ENCODE measurements around the gene SMDT1.

SMDT1 gene, protein sequence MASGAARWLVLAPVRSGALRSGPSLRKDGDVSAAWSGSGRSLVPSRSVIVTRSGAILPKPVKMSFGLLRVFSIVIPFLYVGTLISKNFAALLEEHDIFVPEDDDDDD

DNA sequence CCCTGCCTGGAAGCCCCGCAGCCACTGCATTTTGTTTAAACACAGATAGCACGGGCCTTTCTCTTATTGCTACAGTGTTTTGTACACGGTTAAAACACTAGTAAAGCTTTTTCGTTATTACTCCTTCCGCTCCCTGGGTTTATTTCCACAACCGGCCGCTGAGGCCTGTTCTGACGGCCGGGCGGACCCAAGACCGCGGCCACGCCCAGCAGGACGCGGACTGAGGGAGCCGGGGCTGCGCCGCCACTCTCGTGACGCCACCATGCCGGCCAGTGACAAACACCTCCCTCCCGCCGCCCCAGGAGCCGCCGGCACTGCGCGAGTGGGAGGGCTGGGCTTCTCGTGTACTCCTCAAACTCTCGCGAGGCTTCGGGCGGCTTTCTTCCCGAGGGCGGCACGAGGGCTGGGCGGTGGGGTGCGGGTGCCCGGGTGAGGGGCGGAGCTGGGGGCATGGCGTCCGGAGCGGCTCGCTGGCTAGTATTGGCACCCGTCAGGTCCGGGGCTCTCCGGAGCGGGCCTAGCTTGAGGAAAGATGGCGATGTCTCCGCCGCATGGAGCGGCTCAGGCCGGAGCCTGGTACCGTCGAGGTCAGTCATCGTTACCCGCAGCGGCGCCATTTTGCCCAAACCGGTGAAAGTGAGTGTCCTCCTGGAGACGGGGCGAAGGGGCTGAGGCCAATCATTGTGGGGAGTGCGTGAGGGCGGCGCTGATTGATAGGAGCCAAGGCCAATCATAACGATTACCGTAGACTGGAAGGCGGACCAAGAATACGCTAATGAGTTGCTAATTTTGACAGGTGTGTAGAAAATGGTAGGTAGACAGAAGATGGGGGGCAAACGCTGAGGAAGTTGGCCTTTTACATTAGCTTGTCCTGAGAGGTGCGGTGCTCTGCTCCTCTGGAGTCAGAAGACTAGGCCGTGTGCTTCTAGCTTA lies at the start of gene SMDT1:
Gene SMDT1 (plus strand): TSS at position 382 of the 933 bp plus-strand sequence. CDS start 69 bp downstream, at position 451.
- peak; percentile 96 for DNase-seq

DNA sequence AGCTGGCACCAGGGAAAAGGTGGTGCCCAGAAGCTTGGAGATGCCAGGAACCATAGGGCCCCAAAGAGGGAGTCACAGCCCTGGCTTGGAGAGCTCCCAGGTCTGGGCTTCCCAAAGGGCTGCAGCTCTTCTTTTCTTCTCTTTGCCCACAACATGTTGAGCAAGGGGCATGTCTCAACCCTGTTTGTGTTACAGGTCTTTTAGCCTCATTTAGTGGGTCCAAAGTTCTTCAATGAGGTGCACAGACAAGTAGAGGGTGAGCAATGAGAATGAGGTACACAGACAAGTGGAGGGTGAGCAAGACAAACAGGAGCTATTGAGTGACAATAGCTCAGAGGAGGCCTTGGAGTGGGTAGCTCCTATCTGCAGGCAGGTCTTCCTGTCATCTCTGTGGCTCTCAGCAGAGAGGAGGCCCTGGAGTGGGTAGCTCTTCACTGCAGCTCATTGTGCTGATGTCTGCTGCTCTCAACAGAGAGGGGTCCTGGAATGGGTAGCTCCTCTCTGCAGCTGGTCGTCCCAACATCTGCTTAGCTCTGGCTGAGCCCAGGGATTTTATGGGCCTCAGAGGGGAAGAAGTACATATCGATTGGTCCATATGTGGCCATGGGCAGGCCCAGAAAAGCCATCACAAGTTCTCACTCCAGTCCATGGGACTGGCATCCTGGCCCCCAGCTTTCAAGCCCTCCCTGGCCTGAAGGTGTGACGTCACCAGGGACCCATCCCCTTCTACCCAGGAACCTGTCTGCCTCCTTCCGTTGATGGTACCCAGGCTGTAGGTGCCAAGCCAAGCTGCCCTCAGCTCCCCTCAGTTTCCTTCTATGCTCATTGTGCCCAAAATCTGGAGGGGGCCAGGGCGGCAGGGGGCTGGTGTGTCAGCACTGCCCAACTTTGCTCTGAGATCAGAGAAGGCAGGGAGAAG lies 46.0 kb upstream of the SMDT1 start:
- DNase-seq, result no peak

DNA sequence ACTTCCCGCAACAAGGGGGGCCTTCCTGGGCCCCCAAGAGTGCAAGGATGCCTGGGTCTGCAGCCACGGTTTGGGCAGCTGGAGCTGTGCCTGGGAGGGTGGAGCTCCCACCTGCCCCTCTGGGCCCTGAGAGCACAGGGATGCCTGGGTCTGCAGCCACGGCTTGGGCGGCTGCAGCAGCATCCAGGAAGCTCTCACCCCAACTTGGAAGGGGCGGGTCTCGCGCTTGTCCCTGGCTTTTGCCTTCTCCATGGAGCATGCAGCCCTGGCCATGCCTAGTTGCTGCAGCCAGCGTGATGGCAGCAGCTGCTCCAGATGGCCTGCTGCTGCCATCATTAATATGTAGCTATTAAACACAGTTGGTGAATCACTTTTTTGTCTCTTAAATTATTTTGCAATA lies 44.2 kb upstream of the SMDT1 start:
- DNase-seq, result no peak

DNA sequence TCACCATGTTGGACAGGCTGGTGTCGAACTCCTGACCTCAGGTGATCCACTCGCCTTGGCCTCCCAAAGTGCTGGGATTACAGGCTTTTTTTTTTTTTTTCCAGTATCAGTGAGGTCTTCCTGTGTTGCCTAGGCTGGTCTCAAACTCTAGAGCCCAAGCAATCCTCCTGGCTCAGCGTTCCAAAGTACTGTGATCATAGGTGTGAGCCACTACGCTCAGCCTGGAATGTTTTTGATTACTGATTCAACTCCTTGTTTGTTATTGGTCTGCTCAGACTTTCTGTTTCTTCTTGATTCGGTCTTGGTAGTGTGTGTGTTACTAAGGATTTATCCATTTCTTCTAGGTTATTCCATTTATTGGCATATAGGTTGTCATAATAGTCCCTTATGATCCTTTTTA lies 40.2 kb upstream of the SMDT1 start:
- DNase-seq, result no peak

DNA sequence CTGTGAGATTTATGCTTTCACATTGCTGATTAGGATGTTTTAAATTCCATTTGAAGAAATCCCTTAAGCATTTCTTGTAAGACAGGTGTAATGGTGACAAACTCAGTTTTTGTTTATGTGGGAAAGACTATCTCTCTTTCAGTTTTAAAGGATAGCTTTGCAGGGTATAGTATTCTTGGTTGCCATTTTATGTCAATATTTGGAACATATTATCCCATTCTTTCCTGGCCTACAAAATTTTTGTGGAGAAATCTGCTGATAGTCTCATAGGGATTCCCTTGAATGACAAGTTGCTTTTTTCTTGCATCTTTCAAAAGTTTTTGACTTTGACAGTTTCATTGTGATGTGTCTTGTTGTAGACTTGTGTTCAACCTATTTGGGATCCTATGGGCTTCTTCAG lies 37.7 kb upstream of the SMDT1 start:
- no peak for DNase-seq

DNA sequence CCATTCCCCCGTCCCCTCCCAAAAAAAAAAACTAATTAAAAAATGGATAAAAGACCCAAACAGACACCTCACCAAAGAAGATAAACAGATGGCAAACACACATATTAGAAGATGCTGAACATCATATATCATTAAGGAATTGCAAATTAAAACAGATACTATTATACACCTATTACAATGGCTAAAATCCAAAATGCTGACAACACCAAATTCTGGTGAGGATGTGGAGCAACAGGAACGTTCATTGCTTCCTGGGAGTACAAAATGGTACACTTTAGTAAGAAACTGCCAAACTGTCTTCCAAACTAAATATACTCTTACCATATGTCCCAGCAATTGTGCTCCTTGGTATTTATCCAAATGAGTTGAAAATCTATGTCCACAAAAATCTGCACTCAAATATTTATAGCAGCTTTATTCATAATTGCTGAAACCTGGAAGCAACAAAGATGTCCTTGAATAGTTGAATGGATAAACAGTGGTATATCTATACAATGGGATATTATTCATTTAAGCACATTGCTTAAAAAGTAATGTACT lies 28.8 kb upstream of the SMDT1 start:
- DNase-seq, result no peak

DNA sequence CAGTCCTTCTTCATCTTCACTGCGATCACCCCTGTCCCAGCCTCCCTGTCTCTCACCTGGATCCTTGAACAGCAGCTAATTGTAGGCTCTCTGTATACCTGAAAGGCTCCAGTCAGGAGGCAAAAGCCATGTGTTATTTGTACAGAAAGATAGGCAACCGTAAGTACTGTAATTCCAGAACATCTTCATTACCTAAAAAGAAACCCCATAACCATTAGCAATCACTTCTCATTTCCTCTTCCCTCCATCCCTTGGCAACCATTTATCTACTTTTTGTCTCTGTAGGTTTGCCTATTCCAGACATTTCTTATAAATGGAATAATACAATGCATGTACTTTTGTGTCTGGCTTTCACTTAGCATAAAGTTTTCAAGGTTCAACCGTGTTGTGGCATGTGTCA lies 26.7 kb upstream of the SMDT1 start:
- DNase-seq, result no peak

DNA sequence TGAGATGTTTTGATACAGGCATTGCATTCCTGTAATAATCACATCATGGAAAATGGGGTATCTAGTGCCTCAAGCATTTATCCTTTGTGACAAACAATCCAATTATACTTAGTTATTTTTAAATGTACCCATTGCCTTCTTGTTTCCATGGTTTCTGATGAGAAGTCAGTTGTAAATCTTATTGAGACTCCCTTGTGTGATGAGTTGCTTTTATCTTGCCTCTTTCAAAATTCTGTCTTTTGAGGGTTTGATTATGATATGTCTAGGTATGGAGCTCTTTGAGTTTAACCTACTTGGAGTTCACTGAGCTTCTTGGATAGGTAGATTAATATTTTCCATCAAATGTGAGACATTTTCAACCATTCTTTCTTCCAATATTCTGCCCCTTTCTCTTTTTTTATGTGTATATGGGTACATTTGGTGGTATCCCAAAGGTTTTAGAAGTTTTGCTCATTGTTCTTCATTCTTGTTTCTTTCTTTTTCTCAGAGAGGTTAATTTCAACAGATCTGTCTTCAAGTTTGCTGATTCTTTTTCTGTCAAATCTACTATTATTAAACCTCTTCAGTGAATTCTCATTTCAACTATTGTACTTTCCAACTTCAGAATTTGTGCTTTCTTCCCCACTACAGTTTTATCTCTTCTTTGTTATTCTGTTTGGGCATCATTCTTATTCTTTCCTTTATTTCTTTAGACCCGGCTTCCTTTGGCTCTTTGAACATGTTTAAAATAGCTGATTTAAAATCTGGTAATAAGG lies 22.6 kb upstream of the SMDT1 start:
- no peak for DNase-seq

DNA sequence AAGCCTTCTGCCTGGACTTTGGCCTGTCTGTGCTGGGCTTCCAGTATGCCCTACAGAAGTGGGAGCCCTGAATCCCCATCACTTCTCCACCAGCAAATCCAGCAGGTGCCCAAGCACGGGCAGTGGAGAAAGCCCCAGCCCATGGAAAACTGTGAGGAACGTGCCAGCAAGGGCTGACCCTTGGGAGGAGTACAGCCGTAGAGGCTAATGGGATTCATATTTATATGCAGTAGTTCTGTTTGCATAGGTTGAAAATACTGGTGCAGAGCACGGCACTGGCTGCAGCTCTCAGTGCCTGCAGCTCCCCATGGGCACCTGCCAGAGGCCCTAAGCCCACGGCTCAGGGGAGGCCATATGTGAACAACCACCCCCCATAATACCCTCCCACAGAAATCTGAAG lies 19.0 kb upstream of the SMDT1 start:
- no peak for DNase-seq

DNA sequence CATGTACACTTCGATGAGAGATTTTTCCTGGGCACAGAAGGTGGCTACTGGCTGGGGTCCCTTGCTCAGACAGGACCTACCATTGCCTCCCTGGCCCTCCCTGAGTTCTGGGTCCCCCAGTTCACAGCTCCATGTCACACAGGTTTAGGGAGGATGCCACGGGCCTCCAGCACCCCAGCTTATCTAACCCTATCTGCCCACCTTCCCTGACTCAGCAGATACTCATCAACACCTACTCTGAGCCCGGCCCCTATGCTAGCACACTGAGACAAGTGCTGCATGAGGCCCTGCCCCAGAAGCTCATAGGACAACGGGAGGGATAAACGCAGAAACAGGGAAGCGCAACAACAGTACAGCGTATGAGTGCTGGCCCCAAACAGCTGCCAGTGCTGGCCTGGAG lies 18.5 kb upstream of the SMDT1 start:
- DNase-seq, result no peak

DNA sequence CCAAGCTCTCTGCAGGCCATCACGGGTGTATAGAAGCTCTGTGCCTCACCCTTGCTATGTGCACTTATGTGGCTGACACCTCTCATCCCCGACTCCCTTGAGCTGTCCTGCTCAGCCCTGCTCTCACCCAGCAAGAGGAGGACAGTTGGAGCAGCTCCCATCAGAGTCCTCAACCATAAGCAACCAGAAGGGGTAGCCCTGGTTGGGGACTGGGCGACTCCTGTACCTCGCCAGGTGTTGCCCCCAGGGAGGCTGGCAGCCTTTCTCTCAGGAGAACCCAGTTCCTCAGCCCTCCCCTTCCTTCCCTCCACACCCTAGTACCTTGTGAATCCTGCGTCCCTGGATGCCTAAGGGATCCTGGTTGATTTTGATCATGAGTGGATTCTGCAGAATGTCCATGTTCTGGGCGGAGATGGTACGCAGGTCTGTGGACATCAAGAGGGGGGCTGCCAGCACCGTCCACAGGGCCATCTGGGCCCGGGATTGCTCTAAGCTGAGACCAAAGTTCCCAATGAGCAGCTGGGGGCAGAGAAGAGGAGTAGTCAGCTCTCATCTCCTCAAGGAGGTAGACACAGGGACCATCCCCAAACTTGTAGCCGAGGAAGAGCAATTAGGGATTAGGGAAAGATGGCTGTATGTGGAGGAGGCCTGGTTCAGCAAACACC lies 16.9 kb upstream of the SMDT1 start:
- DNase-seq, result no peak

DNA sequence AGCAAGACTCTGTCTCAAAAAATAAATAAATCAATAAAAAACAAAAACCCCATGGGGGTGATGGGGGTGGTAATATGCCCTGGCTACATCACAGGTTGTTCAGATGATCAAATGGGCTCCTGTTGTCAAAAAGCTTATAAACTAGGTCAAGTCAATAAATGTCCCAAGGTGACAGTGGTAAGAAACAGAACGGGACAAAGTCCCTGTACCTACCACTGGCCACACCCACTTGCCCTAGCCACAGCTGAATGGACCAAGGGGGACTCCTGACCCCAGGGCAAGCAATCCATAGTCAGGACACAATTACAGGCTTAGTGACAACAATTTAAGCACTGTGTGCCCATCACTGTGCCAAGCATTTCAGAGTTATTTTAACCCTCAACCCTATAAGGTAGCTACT lies 14.9 kb upstream of the SMDT1 start:
- no peak for DNase-seq

DNA sequence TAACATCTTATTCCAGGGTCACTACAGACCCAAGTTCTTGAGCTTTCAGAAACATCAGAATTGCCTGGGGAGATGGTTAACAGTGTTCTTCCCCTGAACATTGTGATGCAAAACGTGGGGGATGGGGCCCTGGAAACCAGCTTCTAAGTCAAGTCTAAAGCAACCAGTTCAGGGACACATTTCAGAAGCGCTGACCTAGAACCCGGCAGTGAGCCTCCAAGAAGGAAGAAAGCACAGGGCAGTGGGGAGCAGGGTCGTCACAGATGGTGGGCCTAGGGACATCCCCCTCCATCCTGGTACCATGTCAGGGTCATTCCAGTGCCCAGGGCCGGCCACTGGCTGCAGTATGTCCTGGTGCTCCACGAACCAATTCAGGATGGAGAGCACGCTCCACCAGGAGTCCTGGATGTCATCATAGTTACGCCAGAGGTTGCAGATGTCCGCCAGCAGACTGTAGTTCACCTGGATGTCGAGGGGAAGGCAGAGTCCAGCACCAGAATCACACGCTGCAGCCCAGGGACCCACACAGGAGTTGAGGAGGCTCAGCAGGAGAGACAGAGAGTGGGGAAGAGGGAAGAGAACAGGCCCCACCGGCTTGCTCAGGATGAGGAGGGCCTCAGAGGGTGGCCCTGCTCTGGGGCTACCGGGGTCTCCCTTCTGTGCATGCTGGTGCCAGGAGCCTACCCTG lies 13.9 kb upstream of the SMDT1 start:
- no peak for DNase-seq

DNA sequence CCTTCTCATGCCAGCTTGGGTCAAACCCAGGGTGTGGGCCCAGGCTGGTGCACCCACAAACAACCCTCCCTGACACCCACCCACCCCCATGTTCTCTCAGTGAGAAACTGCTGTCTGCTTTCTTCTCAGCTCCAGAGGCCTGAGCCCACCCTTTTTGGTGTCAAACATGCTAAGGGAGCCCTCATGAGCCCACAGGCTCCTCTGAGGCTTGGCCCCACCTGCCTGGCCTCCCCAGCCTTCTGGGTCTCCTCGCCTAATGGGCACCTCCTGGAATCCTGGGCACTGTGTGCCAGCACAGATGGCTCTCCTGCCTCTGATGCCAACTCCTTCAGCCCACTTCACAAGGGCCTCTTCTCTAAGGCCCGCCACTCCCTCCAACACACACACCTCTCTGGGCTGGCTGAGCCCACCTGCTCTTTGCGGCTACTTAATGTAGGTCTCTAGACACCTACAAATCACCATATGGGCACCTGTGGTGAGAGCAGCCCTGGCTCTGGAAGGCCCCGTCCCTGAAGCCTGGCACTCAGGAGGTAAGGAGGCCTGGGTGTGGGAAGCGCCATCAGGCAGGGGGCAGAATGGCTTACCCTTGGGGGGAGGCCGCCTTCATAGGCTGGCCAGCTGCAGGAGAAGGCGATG lies 13.3 kb upstream of the SMDT1 start:
- no peak for DNase-seq

DNA sequence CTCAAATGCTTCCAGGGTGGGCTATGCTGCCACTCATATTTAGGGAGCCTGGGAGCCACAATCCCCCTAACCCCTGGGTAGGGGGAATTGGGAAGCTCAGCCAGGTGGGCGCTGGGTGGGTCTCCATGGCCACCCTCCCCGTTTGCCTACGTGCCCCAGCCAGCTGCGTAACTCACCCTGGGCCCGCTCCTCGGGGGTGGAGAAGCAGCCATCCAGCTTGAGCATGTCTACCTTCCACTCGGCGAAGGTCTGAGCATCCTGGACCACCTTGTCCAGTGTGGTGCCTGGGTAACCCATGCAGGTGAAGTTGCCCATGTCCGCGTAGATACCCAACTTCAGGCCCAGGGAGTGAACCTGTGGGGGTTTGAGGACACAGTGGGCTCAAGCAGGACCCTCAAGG lies 12.6 kb upstream of the SMDT1 start:
- DNase-seq, result no peak

DNA sequence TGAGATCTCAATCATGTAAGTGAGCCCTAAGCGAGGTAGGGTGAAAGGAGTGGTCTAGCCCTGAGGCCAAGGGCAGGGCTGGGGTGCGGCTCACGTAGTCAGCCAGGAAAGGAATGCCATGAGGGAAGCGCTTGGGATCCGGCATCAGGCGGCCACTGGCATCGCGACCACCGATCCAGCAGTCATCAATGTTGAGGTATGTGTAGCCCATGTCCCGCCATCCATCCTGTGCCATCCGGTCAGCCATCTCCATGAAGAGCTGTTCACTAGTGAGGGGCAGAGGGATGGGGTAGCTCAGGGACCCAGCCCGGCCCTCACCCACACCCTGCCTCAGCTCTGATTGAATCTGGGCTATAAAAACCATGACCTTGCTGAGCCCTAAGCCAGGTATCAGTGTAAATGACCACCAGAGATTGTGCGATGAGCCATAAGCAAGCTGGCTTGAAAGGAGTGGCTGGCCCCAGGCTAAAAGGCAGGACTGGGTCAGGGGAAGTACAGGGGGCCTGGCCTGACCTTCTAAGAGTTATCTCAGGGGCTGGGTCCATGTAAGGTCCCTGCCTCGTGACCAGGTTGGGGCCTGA lies 11.7 kb upstream of the SMDT1 start:
- DNase-seq, result no peak

DNA sequence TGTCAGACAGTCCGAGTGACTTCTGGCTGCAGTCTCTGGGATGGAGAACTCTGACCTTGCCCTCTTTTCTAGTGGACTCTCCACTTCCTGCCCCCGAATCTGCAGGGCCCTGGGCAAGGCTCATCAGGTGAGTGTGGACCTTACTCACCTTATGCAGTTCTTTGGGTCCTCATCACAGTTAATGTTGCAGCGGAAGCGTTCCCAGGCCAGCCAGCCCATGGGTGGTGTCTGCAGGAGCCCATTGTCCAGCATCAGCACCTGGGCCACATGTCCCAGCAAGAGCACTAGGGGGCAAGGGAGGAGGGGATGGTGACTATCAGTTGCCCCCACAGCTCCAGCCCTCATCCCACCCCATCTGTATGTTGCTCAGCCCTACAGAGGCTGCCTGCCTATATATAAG lies 11.2 kb upstream of the SMDT1 start:
- no peak for DNase-seq

DNA sequence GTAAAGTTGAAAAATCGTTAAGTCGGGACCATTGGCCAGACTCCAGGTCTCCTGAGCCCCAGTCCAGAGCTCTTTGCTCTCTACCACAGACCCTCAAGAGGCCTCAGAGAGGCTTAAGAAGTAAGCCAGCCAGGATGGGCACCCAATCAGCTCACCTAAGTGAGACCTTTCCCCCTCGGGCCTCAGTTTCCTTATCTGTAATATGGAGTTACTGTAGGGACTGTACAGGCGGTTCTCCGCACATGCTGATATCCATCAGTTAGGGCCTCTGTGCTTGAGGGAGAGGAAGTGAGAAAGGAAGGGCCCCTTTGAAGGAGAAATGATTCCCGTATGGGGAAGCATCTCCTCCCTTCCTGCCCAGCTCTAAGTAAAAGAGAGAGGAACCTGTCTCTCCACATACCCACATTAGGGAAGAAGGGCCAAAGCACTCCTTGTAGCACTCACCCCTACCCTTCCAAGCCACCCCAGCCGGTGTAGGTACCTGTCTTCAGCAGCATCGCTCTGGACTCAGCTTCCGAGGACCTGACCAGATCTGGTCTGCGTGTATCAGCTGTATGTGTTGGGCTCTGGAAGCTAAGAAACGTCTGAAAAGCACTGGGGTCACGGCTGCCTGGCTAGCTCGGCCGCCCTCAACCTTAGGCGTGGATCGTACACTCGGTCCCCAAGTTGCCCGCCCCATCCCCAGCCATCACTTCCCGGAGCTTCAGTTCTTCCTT lies 9.5 kb upstream of the SMDT1 start:
- DNase-seq, result no peak

DNA sequence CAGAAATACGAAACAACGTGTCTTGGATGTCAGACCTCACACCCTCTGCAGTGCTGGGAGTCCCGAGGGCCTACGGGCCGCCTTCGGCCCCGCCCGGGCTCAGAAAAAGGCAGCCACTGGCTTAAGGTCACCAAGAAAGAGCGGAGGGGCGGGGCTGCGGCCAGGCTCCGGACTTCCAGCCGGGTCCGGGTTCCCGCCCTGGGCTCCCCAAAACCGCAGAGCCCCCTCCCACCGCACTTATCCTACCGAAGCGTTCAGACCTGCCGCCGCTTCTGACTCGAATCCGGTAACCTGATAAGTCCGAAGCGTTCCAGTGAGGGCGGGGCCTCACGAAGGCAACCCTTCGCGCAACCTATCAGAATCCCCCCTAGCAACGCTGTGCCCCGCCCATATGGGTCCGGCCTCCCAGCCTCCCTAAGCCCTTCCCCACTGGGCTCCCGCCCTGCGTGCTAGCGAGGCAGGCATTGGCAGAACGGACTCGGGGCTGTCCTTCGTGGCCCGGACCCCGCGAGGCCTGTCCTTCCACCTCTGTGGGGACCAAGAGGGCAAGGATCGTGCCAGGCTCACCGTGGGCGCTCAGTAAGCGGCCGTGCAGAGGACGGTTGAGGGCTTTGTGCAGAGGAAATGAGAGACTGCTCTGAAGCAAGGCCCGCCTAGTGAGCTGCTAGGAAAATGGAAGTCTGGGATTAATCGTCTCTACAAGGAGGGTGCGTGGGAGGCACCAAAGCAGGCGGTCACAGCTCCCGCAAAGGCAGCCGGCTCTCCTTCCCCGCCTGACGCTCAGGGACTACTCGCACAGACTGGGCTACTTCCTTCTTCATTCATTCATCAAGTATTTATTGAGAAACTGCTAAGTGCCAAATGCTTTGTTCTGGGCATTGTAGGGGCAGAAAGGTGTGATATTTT lies 8.7 kb upstream of the SMDT1 start, which contains the start of gene NAGA:
Gene NAGA (minus strand): TSS at position 296 of the 906 bp plus-strand sequence. CDS start 515 bp downstream, outside the sequence.
- DNase-seq, result peak; percentile 90
